DND-41 (cell line): Measurements from ENCODE around the gene APOE.

Experiments used
- CTCF ChIP-seq: IDR thresholded peaks from 2 replicates; pipeline ENCODE4 v1.5.1; 2012; ENCODE audit warnings: borderline replicate concordance, low read length, moderate library complexity, mild to moderate bottlenecking; ENCODE audit not compliant: poor library complexity, severe bottlenecking; ENCODE audit errors: extremely low read depth
- EZH2 ChIP-seq: IDR thresholded peaks from 3 replicates; pipeline ENCODE4 v1.6.1; 2012; ENCODE audit warnings: borderline replicate concordance, low read depth, mild to moderate bottlenecking, moderate library complexity, low read length, inconsistent platforms; ENCODE audit not compliant: severe bottlenecking

DNA sequence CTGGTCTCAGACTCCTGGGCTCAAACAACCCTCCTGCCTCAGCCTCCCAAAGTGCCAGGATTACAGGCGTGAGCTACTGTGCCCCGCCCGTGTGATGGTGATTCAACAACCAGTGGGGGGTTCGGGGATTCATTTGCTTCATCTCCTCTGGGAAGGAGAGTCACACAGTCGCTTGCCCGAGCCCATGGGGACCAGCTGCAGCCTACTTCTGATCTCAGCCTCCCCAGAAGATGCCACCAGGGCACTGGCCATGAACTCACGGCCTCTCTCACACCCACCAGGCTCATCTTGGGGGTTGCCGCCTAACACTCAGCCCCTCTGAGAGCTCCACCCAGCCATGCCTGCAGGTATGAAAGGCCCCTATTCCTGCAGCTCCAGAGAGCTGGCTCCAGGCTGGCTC, 7.8 kb upstream of the APOE start:
- no peak for TF ChIP-seq CTCF
- TF ChIP-seq EZH2: no peak
